HepG2 (cell line): Measurements from ENCODE around the gene SSC4D. TPM values are rescaled to one million over a fixed set of nuclear protein-coding genes. Genes with fewer than 3 reads are reported as not detected.

Experiments
- MEIS1 ChIP-seq: sonication (generic); formaldehyde crosslinking; IDR thresholded peaks from 2 replicates; pipeline ENCODE4 v1.9.0; 2021; ENCODE audit warnings: mild to moderate bottlenecking, missing genetic modification reagents, moderate library complexity, borderline replicate concordance
- ZNF558 ChIP-seq: sonication (generic); formaldehyde crosslinking; IDR thresholded peaks from 2 replicates; pipeline ENCODE4 v1.9.0; 2022; ENCODE audit warnings: mild to moderate bottlenecking, missing genetic modification reagents, borderline replicate concordance
- ZNF83 ChIP-seq: sonication (generic); formaldehyde crosslinking; IDR thresholded peaks from 2 replicates; pipeline ENCODE4 v1.4.0; 2020; ENCODE audit warnings: missing genetic modification reagents, mild to moderate bottlenecking, borderline replicate concordance
- polyA plus RNA-seq, 8 experiments: library from polyadenylated mRNA; depleted of rRNA in 3 of 8; stranded (reverse) in 7 of 8; unstranded in 1 of 8; fragments of >200 nt; fragmentation: Illumina TruSeq in 4 of 8; extraction: Trizol in 4 of 8; gene quantifications; 2 replicates each; pipeline versions ENCODE4 v1.2.1 to v1.2.3, GENCODE V29; 2011 to 2016; ENCODE audit warnings: low read depth in 4 of 8, missing spikeins in 1 of 8, mixed read lengths in 1 of 8; ENCODE audit not compliant: insufficient read depth in 1 of 8
- total RNA-seq, 5 experiments: library from RNA; depleted of rRNA; stranded (reverse); fragments of >200 nt; fragmentation: Illumina TruSeq; extraction: Trizol; gene quantifications; 2 replicates each; pipeline ENCODE4 v1.2.3, GENCODE V29; 2016; ENCODE audit warnings: low read depth in 1 of 5
- TF ChIP-seq, protein P1 (sequence below): sonication (generic); formaldehyde crosslinking; IDR thresholded peaks from 2 replicates; pipeline ENCODE4 v1.4.0; 2020; ENCODE audit warnings: mild to moderate bottlenecking, missing genetic modification reagents
- TF ChIP-seq, protein P2 (sequence below): sonication (generic); formaldehyde crosslinking; IDR thresholded peaks from 2 replicates; pipeline ENCODE4 v1.5.0; 2020; ENCODE audit warnings: missing genetic modification reagents
- TF ChIP-seq, protein P3 (sequence below): sonication (generic); IDR thresholded peaks from 2 replicates; pipeline ENCODE4 v1.6.1; 2016; ENCODE audit warnings: low read depth, borderline replicate concordance
- TF ChIP-seq, protein P4 (sequence below): sonication (generic); formaldehyde crosslinking; conservative IDR thresholded peaks from 2 replicates; pipeline ENCODE4 v1.8.0; 2022; ENCODE audit warnings: missing genetic modification reagents
- TF ChIP-seq, protein P5 (sequence below): sonication (generic); formaldehyde crosslinking; IDR thresholded peaks from 2 replicates; pipeline ENCODE4 v1.9.0; 2021; ENCODE audit warnings: mild to moderate bottlenecking, missing genetic modification reagents
- TF ChIP-seq, protein P6 (sequence below): sonication (generic); formaldehyde crosslinking; IDR thresholded peaks from 2 replicates; pipeline ENCODE4 v1.5.0; 2020; ENCODE audit warnings: missing genetic modification reagents

The SSC4D gene
- total and polyA plus RNA-seq, 2 of the 13 experiments (the other 11 are each of a cell fraction or from before 2014, with no cell fraction given), result 33.3 to 63.8 TPM

DNA sequence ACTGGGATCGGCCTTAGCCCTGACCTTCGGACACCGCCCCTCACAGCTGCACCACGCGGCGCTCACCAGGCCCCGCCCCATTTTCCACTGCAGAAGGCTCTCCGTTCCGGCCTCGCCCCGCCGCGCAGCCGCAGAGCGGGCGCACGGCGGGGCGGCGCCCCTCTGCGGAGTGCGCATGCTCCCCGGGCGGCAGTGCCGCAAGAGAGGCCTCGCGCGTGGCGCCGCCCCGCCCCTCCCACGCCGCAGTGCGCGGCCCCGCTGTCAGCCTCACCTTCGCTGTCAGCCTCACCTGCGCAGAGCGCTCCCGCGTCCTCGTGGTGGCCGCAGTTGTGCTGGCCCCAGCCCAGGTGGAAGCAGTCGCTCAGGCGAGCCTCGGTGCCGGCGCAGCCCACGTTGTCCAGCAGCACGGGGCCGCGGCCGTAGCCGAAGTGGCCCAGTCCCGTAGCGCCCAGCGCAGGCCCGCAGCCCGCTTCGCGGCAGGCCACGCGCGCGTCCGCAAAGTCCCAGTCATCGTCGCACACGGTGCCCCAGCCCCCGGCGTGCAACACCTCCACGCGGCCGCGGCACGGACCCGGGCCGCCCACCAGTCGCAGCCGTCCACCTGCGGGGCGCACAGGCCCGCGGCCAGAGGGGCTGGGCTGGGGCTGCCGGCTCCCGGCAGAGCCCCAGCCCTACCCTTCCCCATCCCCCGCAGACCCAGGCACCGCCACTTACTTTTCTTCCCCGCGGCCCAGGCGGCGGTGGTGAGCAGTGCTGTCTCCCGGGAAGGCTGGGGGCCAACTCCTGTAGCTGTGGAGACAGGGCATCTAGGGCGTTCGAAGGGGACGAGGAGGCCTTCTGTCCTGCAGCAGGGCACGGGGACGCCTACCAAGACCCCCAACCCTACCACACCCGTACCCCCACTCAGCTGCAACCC is 16.1 kb downstream of the SSC4D start (continued):
- TF ChIP-seq, protein P1, sequence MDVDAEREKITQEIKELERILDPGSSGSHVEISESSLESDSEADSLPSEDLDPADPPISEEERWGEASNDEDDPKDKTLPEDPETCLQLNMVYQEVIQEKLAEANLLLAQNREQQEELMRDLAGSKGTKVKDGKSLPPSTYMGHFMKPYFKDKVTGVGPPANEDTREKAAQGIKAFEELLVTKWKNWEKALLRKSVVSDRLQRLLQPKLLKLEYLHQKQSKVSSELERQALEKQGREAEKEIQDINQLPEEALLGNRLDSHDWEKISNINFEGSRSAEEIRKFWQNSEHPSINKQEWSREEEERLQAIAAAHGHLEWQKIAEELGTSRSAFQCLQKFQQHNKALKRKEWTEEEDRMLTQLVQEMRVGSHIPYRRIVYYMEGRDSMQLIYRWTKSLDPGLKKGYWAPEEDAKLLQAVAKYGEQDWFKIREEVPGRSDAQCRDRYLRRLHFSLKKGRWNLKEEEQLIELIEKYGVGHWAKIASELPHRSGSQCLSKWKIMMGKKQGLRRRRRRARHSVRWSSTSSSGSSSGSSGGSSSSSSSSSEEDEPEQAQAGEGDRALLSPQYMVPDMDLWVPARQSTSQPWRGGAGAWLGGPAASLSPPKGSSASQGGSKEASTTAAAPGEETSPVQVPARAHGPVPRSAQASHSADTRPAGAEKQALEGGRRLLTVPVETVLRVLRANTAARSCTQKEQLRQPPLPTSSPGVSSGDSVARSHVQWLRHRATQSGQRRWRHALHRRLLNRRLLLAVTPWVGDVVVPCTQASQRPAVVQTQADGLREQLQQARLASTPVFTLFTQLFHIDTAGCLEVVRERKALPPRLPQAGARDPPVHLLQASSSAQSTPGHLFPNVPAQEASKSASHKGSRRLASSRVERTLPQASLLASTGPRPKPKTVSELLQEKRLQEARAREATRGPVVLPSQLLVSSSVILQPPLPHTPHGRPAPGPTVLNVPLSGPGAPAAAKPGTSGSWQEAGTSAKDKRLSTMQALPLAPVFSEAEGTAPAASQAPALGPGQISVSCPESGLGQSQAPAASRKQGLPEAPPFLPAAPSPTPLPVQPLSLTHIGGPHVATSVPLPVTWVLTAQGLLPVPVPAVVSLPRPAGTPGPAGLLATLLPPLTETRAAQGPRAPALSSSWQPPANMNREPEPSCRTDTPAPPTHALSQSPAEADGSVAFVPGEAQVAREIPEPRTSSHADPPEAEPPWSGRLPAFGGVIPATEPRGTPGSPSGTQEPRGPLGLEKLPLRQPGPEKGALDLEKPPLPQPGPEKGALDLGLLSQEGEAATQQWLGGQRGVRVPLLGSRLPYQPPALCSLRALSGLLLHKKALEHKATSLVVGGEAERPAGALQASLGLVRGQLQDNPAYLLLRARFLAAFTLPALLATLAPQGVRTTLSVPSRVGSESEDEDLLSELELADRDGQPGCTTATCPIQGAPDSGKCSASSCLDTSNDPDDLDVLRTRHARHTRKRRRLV (CRISPR knock-in tag), result no peak
- TF ChIP-seq, protein P2, sequence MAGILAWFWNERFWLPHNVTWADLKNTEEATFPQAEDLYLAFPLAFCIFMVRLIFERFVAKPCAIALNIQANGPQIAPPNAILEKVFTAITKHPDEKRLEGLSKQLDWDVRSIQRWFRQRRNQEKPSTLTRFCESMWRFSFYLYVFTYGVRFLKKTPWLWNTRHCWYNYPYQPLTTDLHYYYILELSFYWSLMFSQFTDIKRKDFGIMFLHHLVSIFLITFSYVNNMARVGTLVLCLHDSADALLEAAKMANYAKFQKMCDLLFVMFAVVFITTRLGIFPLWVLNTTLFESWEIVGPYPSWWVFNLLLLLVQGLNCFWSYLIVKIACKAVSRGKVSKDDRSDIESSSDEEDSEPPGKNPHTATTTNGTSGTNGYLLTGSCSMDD (CRISPR knock-in tag), result 0 out of 2 replicates have a peak, but pooled peaks have one; percentile 57
- TF ChIP-seq, protein P3, sequence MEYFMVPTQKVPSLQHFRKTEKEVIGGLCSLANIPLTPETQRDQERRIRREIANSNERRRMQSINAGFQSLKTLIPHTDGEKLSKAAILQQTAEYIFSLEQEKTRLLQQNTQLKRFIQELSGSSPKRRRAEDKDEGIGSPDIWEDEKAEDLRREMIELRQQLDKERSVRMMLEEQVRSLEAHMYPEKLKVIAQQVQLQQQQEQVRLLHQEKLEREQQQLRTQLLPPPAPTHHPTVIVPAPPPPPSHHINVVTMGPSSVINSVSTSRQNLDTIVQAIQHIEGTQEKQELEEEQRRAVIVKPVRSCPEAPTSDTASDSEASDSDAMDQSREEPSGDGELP, result peak; percentile 80; the same call in 1 of the 2 replicates
- TF ChIP-seq MEIS1 (peak; percentile 81; the same call in 1 of the 2 replicates), ZNF83 (CRISPR knock-in tag) (no peak), ZNF558 (CRISPR knock-in tag) (peak; percentile 57; the same call in 1 of the 2 replicates)
- TF ChIP-seq, protein P4, sequence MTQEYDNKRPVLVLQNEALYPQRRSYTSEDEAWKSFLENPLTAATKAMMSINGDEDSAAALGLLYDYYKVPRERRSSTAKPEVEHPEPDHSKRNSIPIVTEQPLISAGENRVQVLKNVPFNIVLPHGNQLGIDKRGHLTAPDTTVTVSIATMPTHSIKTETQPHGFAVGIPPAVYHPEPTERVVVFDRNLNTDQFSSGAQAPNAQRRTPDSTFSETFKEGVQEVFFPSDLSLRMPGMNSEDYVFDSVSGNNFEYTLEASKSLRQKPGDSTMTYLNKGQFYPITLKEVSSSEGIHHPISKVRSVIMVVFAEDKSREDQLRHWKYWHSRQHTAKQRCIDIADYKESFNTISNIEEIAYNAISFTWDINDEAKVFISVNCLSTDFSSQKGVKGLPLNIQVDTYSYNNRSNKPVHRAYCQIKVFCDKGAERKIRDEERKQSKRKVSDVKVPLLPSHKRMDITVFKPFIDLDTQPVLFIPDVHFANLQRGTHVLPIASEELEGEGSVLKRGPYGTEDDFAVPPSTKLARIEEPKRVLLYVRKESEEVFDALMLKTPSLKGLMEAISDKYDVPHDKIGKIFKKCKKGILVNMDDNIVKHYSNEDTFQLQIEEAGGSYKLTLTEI (CRISPR knock-in tag), result no peak
- TF ChIP-seq, protein P5, sequence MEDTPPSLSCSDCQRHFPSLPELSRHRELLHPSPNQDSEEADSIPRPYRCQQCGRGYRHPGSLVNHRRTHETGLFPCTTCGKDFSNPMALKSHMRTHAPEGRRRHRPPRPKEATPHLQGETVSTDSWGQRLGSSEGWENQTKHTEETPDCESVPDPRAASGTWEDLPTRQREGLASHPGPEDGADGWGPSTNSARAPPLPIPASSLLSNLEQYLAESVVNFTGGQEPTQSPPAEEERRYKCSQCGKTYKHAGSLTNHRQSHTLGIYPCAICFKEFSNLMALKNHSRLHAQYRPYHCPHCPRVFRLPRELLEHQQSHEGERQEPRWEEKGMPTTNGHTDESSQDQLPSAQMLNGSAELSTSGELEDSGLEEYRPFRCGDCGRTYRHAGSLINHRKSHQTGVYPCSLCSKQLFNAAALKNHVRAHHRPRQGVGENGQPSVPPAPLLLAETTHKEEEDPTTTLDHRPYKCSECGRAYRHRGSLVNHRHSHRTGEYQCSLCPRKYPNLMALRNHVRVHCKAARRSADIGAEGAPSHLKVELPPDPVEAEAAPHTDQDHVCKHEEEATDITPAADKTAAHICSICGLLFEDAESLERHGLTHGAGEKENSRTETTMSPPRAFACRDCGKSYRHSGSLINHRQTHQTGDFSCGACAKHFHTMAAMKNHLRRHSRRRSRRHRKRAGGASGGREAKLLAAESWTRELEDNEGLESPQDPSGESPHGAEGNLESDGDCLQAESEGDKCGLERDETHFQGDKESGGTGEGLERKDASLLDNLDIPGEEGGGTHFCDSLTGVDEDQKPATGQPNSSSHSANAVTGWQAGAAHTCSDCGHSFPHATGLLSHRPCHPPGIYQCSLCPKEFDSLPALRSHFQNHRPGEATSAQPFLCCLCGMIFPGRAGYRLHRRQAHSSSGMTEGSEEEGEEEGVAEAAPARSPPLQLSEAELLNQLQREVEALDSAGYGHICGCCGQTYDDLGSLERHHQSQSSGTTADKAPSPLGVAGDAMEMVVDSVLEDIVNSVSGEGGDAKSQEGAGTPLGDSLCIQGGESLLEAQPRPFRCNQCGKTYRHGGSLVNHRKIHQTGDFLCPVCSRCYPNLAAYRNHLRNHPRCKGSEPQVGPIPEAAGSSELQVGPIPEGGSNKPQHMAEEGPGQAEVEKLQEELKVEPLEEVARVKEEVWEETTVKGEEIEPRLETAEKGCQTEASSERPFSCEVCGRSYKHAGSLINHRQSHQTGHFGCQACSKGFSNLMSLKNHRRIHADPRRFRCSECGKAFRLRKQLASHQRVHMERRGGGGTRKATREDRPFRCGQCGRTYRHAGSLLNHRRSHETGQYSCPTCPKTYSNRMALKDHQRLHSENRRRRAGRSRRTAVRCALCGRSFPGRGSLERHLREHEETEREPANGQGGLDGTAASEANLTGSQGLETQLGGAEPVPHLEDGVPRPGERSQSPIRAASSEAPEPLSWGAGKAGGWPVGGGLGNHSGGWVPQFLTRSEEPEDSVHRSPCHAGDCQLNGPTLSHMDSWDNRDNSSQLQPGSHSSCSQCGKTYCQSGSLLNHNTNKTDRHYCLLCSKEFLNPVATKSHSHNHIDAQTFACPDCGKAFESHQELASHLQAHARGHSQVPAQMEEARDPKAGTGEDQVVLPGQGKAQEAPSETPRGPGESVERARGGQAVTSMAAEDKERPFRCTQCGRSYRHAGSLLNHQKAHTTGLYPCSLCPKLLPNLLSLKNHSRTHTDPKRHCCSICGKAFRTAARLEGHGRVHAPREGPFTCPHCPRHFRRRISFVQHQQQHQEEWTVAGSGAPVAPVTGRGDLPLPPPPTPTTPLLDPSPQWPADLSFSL, result no peak
- TF ChIP-seq, protein P6, sequence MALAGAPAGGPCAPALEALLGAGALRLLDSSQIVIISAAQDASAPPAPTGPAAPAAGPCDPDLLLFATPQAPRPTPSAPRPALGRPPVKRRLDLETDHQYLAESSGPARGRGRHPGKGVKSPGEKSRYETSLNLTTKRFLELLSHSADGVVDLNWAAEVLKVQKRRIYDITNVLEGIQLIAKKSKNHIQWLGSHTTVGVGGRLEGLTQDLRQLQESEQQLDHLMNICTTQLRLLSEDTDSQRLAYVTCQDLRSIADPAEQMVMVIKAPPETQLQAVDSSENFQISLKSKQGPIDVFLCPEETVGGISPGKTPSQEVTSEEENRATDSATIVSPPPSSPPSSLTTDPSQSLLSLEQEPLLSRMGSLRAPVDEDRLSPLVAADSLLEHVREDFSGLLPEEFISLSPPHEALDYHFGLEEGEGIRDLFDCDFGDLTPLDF (CRISPR knock-in tag), result no peak
